GM13977 (cell line): ENCODE data around the gene PDE4D.
A peak's percentile ranks its signal among the peaks of the same experiment; 100 is the strongest.

Experiments used
- DNase-seq: peaks from one replicate; pipeline ENCODE4 v3.0.0; 2012; ENCODE audit warnings: low spot score
- CTCF ChIP-seq: IDR thresholded peaks from 2 replicates; pipeline ENCODE4 v1.5.1; 2012; ENCODE audit warnings: mild to moderate bottlenecking, control low read depth; ENCODE audit not compliant: insufficient read depth; ENCODE audit errors: extremely low read depth, missing control alignments
- in situ Hi-C: fragments of 300-500 bp; cut with MboI; formaldehyde crosslinking; loops from one replicate; pipeline ENCODE4 v1.12.0; 2022; ENCODE audit warnings: low sequenced_read_pairs, low pct_unique_long_range_greater_than_20kb, mixed read lengths, inconsistent platforms; ENCODE audit not compliant: unreplicated experiment

The PDE4D gene

GRCh38 chr5:59724482-59725391, 168.8 kb downstream of the PDE4D start:
- in situ Hi-C loops, result no loop called here
- DNase-seq, result peak; percentile 26
- TF ChIP-seq CTCF, result peak; percentile 81

GRCh38 chr5:59722874-59723273, 170.7 kb downstream of the PDE4D start:
- in situ Hi-C loops, result no loop called here
- no peak for TF ChIP-seq CTCF
- DNase-seq, result no peak

- TF ChIP-seq CTCF, result no peak
- DNase-seq, result no peak
- in situ Hi-C loops, result no loop called here
These were observed 171.8 kb downstream of the PDE4D start for GRCh38 chr5:59721741-59722140.

GRCh38 chr5:59720063-59720462, 173.5 kb downstream of the PDE4D start:
- DNase-seq, result no peak
- TF ChIP-seq CTCF, result no peak
- in situ Hi-C loops, result no loop called here

- in situ Hi-C loops, result no loop called here
- no peak for TF ChIP-seq CTCF
- DNase-seq, result no peak
These were observed 176.5 kb downstream of the PDE4D start for GRCh38 chr5:59716966-59717500.

GRCh38 chr5:59716029-59716428, 177.5 kb downstream of the PDE4D start:
- in situ Hi-C loops, result no loop called here
- no peak for TF ChIP-seq CTCF
- DNase-seq, result no peak
